CD1c-positive myeloid dendritic cell (primary cell): ENCODE measurements around the gene NLN.
"Not testable (repeated sequence)": the region's sequence is repeated elsewhere in the genome, so short reads cannot be mapped to it uniquely, and the experiment has no call there.

Experiments
- DNase-seq: peaks from one replicate; pipeline ENCODE4 v3.0.0-alpha.2; 2016; ENCODE audit errors: extremely low spot score

Gene NLN

DNA sequence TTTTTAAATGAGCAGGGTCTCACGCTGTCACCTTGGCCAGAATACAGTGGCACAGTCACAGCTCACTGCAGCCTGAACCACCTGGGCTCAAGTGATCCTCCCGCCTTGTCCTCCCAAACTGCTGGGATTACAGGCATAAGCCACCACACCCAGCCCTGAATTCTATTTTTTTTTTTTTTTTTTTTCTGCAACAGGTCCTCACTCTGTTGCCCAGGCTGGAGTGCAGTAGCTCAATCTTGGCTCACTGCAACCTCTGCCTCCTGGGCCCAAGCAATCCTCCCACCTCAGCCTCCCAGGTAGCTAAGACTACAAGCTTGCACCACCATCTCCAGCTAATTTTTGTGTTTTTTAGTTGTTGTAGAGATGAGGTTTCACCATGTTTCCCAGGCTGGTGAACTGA is 51.0 kb downstream of the NLN start:
- DNase-seq: not testable (repeated sequence)

- no peak for DNase-seq
Measured at GRCh38 chr5:65774346-65774745, 52.3 kb downstream of the NLN start.

- no peak for DNase-seq
Measured at GRCh38 chr5:65775476-65775875, 53.5 kb downstream of the NLN start.

- no peak for DNase-seq
Measured at GRCh38 chr5:65776441-65777141, 54.6 kb downstream of the NLN start.

DNA sequence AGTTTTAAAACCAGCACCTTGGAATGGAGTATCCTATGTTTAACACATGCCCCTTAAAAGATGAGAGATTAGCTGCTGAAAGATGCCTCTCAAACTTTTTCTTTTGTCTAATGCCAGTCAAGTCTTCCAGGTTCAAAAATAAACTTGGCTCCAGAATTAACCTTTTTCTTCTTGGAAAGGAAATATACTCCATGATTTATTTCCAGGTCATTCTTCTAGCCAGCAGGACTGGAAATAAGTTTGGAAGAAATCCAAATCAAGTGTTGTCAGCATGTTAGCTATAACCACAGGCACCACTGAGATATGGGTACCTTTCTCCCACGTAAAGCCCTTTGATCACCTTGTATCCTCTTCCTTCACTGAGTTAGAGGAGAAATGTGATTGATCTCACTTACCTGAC is 56.1 kb downstream of the NLN start:
- no peak for DNase-seq

GRCh38 chr5:65779643-65780042 is 57.6 kb downstream of the NLN start:
- no peak for DNase-seq

GRCh38 chr5:65788296-65788695 is 66.3 kb downstream of the NLN start:
- DNase-seq: not testable (repeated sequence)

GRCh38 chr5:65790371-65791163 is 68.6 kb downstream of the NLN start:
- DNase-seq: peak; percentile 88

- DNase-seq: no peak
Measured at GRCh38 chr5:65791712-65792673, 70.0 kb downstream of the NLN start.

DNA sequence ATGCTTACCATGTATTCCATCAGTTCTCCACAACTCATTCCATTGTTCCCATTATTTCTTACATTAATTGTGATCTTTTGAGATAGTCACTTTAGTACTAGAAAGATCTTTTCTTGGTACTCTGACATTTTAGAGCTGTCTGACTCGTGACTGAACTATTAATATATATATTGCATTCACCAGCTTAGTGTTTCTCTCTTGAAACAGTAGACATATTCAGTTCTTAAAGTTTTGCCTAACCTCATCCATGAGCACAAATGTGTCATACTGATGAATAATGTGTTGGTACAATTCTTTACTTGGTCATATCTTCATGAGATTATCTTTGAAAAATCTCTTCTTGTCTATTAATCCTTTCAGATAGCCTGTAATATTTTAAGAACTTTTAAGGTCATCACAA is 74.3 kb downstream of the NLN start:
- DNase-seq: no peak

GRCh38 chr5:65796751-65797316 is 74.8 kb downstream of the NLN start:
- no peak for DNase-seq

DNA sequence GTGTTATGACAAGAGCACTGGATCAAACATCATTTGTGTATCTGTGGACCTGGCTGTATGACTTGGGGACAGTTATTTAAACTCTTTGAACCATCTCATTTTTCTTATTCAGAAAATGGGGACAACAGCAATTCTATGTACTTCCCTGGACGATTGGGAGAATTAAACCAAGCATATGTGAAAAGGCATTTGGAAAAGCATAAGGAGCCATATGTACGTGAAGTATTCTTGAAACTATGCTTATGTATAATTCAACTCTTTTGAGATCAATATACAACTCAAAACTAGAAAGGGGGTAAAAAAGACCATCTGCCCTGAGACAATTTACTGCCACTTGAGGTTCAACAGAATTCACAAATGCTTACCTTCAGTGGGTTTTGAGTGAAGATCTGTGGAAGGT is 75.5 kb downstream of the NLN start:
- DNase-seq: no peak

- no peak for DNase-seq
Measured at GRCh38 chr5:65799857-65800256, 77.9 kb downstream of the NLN start.

GRCh38 chr5:65800775-65801174 is 78.8 kb downstream of the NLN start:
- DNase-seq: no peak

GRCh38 chr5:65801352-65801783 is 79.4 kb downstream of the NLN start:
- no peak for DNase-seq

DNA sequence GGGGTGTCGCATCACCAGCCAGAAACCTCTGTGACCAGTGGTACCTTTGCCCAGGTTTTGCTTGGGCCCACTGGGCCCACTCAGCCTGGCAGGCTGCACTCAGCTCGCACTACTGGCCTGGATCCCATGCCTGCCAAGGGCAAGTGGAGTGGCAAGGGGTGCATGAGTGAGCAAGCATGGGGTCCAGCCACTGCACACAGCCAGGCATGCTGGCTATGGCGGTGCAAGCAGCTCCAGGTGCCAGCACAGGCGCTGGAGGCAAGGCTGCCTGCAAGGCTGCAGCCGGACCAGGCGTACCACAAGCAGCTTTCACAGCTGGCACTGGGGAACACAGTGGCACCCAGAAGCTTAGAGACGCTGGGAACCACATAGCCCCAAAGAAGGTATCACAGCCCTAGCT is 80.1 kb downstream of the NLN start:
- no peak for DNase-seq

- no peak for DNase-seq
Measured at GRCh38 chr5:65802820-65803219, 80.8 kb downstream of the NLN start.

GRCh38 chr5:65803699-65804391 is 81.8 kb downstream of the NLN start:
- DNase-seq: no peak

- DNase-seq: no peak
Measured at GRCh38 chr5:65805089-65805488, 83.1 kb downstream of the NLN start.

GRCh38 chr5:65807494-65807893 is 85.5 kb downstream of the NLN start:
- DNase-seq: not testable (repeated sequence)

- no peak for DNase-seq
Measured at GRCh38 chr5:65808251-65808741, 86.3 kb downstream of the NLN start.
